HepG2 (cell line): ENCODE data around the gene RAB14. TPM values are rescaled to one million over a fixed set of nuclear protein-coding genes. Genes with fewer than 3 reads are reported as not detected.

Experiments
- ATAC-seq: fragments of 200-7000 bp; cut with Tn5 transposase; 3 replicates; pipeline ENCODE4 v1.9.1; 2020; ENCODE audit warnings: mild to moderate bottlenecking, moderate library complexity
- BruUV-seq: library from RNA; stranded (reverse); fragments of 400-500 nt; replicated peaks from 2 replicates; lab custom pipeline; 2021; lab: Mats Ljungman, UMichigan
- CTCF ChIA-PET: fragments of 300-600 bp; formaldehyde crosslinking; extraction: SDS; loops from one replicate; lab custom pipeline; 2021; ENCODE audit warnings: low total read pairs, inconsistent platforms, low intra/inter-chr PET ratio; lab: Yijun Ruan, JAX
- POLR2A ChIA-PET: fragments of 350-600 bp; sonication (Branson Sonifier 250); formaldehyde crosslinking; loops from one replicate; lab custom pipeline; 2020; ENCODE audit warnings: antibody characterized with exemption, inconsistent platforms; lab: Yijun Ruan, JAX
- DNase-seq: peaks from one replicate; pipeline ENCODE4 v3.0.0-alpha.2; 2015; ENCODE audit warnings: low spot score
- FAIRE-seq: peaks from 3 replicates; lab custom pipeline; 2011; peaks lifted over from hg19 to GRCh38; lab: Jason Lieb, UNC
- H2AFZ ChIP-seq: one replicate; pipeline ENCODE4 v1.6.1; 2011; ENCODE audit warnings: low read length, inconsistent platforms
- H3K27ac ChIP-seq: fragments of 300-600 bp; 3 replicates; pipeline ENCODE4 v1.8.0; 2011; ENCODE audit warnings: mixed run types, mild to moderate bottlenecking, mixed read lengths, low read length, inconsistent platforms; ENCODE audit not compliant: insufficient read depth; ENCODE audit errors: extremely low read length
- H3K27me3 ChIP-seq, 2 experiments: fragments of 200-600 bp in 1 of 2; 2 replicates in 1 of 2; 3 replicates in 1 of 2; pipeline versions ENCODE4 v1.6.0 to v1.8.0; 2011; ENCODE audit warnings: low read length in 2 of 2, mild to moderate bottlenecking in 2 of 2, moderate library complexity in 2 of 2, inconsistent platforms in 1 of 2; ENCODE audit not compliant: insufficient read depth in 2 of 2, control insufficient read depth in 1 of 2
- H3K36me3 ChIP-seq, 2 experiments: fragments of 200-600 bp in 1 of 2; replicated peaks in 1 of 2; 2 replicates in 1 of 2; 3 replicates in 1 of 2; pipeline versions ENCODE4 v1.5.1 to v1.8.0; 2011; ENCODE audit warnings: low read length in 2 of 2, inconsistent platforms in 1 of 2; ENCODE audit not compliant: insufficient read depth in 2 of 2, control insufficient read depth in 1 of 2
- H3K4me1 ChIP-seq: 2 replicates; pipeline ENCODE4 v1.5.1; 2012; ENCODE audit warnings: low read length, inconsistent platforms; ENCODE audit not compliant: insufficient read depth
- H3K4me2 ChIP-seq: 2 replicates; pipeline ENCODE4 v1.6.0; 2011; ENCODE audit warnings: low read depth, low read length, inconsistent platforms
- H3K4me3 ChIP-seq, 3 experiments: fragments of 200-600 bp in 1 of 3; sonication (generic), shearing (Covaris generic) in 1 of 3; replicated peaks in 1 of 3; 2 replicates each; pipeline ENCODE4 v1.5.1; 2011 to 2016; ENCODE audit warnings: low read length in 3 of 3, inconsistent platforms in 2 of 3, low read depth in 2 of 3, mild to moderate bottlenecking in 2 of 3, control low read depth in 1 of 3, mixed read lengths in 1 of 3; ENCODE audit not compliant: insufficient read depth in 1 of 3
- H3K79me2 ChIP-seq: one replicate; pipeline ENCODE4 v1.6.1; 2011; ENCODE audit warnings: low read length, inconsistent platforms; ENCODE audit not compliant: insufficient read depth
- H3K9ac ChIP-seq: 2 replicates; pipeline ENCODE4 v1.6.0; 2011; ENCODE audit warnings: mild to moderate bottlenecking, low read depth, low read length, inconsistent platforms; ENCODE audit not compliant: insufficient read depth
- H3K9me3 ChIP-seq: 2 replicates; pipeline ENCODE4 v1.5.1; 2012; ENCODE audit warnings: mild to moderate bottlenecking, low read length
- H4K20me1 ChIP-seq: 2 replicates; pipeline ENCODE4 v1.6.0; 2011; ENCODE audit warnings: inconsistent platforms, mild to moderate bottlenecking, low read length, moderate library complexity; ENCODE audit not compliant: insufficient read depth
- FOXC1 ChIP-seq: sonication (generic); formaldehyde crosslinking; IDR thresholded peaks from 2 replicates; pipeline ENCODE4 v1.8.0; 2022; ENCODE audit warnings: mild to moderate bottlenecking, missing genetic modification reagents, borderline replicate concordance
- FOXO1 ChIP-seq: sonication (generic); formaldehyde crosslinking; IDR thresholded peaks from 2 replicates; pipeline ENCODE4 v1.4.0; 2020; ENCODE audit warnings: missing genetic modification reagents
- HMG20A ChIP-seq: IDR thresholded peaks from 2 replicates; pipeline ENCODE4 v1.6.1; 2016; ENCODE audit warnings: borderline replicate concordance
- MLX ChIP-seq: IDR thresholded peaks from 2 replicates; pipeline ENCODE4 v1.6.1; 2016
- NBN ChIP-seq: fragments of 450-650 bp; conservative IDR thresholded peaks from 2 replicates; pipeline ENCODE4 v1.6.1; 2017
- NR2F6 ChIP-seq, 2 experiments: IDR thresholded peaks; 2 replicates each; pipeline ENCODE4 v1.6.1; 2016; ENCODE audit warnings: antibody characterized with exemption in 1 of 2, mild to moderate bottlenecking in 1 of 2
- PAX8 ChIP-seq: sonication (generic); formaldehyde crosslinking; IDR thresholded peaks from 2 replicates; pipeline ENCODE4 v1.8.0; 2022; ENCODE audit warnings: mild to moderate bottlenecking, missing genetic modification reagents, borderline replicate concordance
- PRMT3 ChIP-seq: sonication (generic); formaldehyde crosslinking; IDR thresholded peaks from 2 replicates; pipeline ENCODE4 v1.8.1; 2022; ENCODE audit warnings: low read depth, mild to moderate bottlenecking, moderate library complexity, missing genetic modification reagents, borderline replicate concordance
- SPEN ChIP-seq: sonication (generic); formaldehyde crosslinking; IDR thresholded peaks from 2 replicates; pipeline ENCODE4 v1.5.1; 2020; ENCODE audit warnings: low read depth, mild to moderate bottlenecking, missing genetic modification reagents
- THYN1 ChIP-seq: sonication (generic); formaldehyde crosslinking; IDR thresholded peaks from 2 replicates; pipeline ENCODE4 v1.8.1; 2023; ENCODE audit warnings: low read depth, mild to moderate bottlenecking, moderate library complexity, missing genetic modification reagents, borderline replicate concordance
- ZHX2 ChIP-seq, 2 experiments: sonication (generic) in 1 of 2; formaldehyde crosslinking in 1 of 2; IDR thresholded peaks; 2 replicates each; pipeline versions ENCODE4 v1.6.1 to v1.9.0; 2014 to 2022; ENCODE audit warnings: antibody characterized with exemption in 1 of 2, borderline replicate concordance in 1 of 2, inconsistent platforms in 1 of 2, low read depth in 1 of 2, missing genetic modification reagents in 1 of 2
- ZNF20 ChIP-seq: sonication (generic); formaldehyde crosslinking; IDR thresholded peaks from 2 replicates; pipeline ENCODE4 v1.4.0; 2020; ENCODE audit warnings: mild to moderate bottlenecking, moderate library complexity, missing genetic modification reagents
- ZNF207 ChIP-seq: fragments of 450-650 bp; IDR thresholded peaks from 2 replicates; pipeline ENCODE4 v1.6.1; 2016; ENCODE audit warnings: antibody characterized with exemption, borderline replicate concordance
- ZNF343 ChIP-seq: sonication (generic); formaldehyde crosslinking; IDR thresholded peaks from 2 replicates; pipeline ENCODE4 v1.4.0; 2020; ENCODE audit warnings: mild to moderate bottlenecking, missing genetic modification reagents
- ZNF614 ChIP-seq: IDR thresholded peaks from 2 replicates; pipeline ENCODE4 v1.6.1; 2018; ENCODE audit warnings: missing biosample characterization, missing genetic modification reagents, inconsistent platforms, borderline replicate concordance
- in situ Hi-C: cut with HindIII; loops from 2 replicates; pipeline ENCODE4 v1.10.0; 2017; ENCODE audit warnings: low pct_unique_long_range_greater_than_20kb; ENCODE audit not compliant: extremely low pct_ligation_motif_present
- intact Hi-C: fragments of 100-400 bp; cut with micrococcal nuclease; formaldehyde crosslinking; loops from one replicate; pipeline ENCODE4 v1.10.0; 2022; ENCODE audit not compliant: unreplicated experiment
- polyA plus RNA-seq, 8 experiments: library from polyadenylated mRNA; depleted of rRNA in 3 of 8; stranded (reverse) in 7 of 8; unstranded in 1 of 8; fragments of >200 nt; fragmentation: Illumina TruSeq in 4 of 8; extraction: Trizol in 4 of 8; gene quantifications; 2 replicates each; pipeline versions ENCODE4 v1.2.1 to v1.2.3, GENCODE V29; 2011 to 2016; ENCODE audit warnings: low read depth in 4 of 8, missing spikeins in 1 of 8, mixed read lengths in 1 of 8; ENCODE audit not compliant: insufficient read depth in 1 of 8
- total RNA-seq, 5 experiments: library from RNA; depleted of rRNA; stranded (reverse); fragments of >200 nt; fragmentation: Illumina TruSeq; extraction: Trizol; gene quantifications; 2 replicates each; pipeline ENCODE4 v1.2.3, GENCODE V29; 2016; ENCODE audit warnings: low read depth in 1 of 5

RAB14 gene
- total and polyA plus RNA-seq, 2 of the 13 experiments (the other 11 are each of a cell fraction or from before 2014, with no cell fraction given): 17.4 to 19.3 TPM

- Histone ChIP-seq H4K20me1 (no peaks in the 10 kb centered on the region), H3K79me2 (no peaks in the 10 kb centered on the region), H3K4me3 (no peak overlapping the region), H3K27me3 (no peaks in the 10 kb centered on the region), H3K36me3 (peaks cover 8 to 56% of the 10 kb centered on the region in 2 experiments), H3K9me3 (no peaks in the 10 kb centered on the region), H2AFZ (no peak overlapping the region), H3K9ac (no peak overlapping the region), H3K4me1 (peaks cover 1% of the 10 kb centered on the region), H3K4me2 (no peak overlapping the region), H3K27ac (no peak overlapping the region)
- DNase-seq: no peak
- ATAC-seq: no peak
- BruUV-seq: no TSS peak
- CTCF ChIA-PET: no interaction called here
- TF ChIP-seq ZNF614 (CRISPR knock-in tag) (no peak), FOXO1 (no peak), NR2F6 (IDR thresholded peaks at IDR 0.05) (no peak), NR2F6 (CRISPR knock-in tag; IDR thresholded peaks at IDR 0.05) (no peak), ZNF20 (CRISPR knock-in tag) (no peak), ZNF343 (CRISPR knock-in tag) (no peak), PAX8 (CRISPR knock-in tag) (no peak), SPEN (CRISPR knock-in tag) (no peak), ZNF207 (no peak), NBN (no peak), FOXC1 (CRISPR knock-in tag) (no peak), PRMT3 (no peak), HMG20A (CRISPR knock-in tag) (no peak), ZHX2 (IDR thresholded peaks at IDR 0.05; ENCODE audit: low read depth) (no peak), ZHX2 (CRISPR knock-in tag; IDR thresholded peaks at IDR 0.05; ENCODE audit: borderline replicate concordance) (no peak), MLX (no peak), THYN1 (CRISPR knock-in tag) (no peak)
- POLR2A ChIA-PET: no interaction called here
- FAIRE-seq: no peak
- intact Hi-C loops (no loop called here), in situ Hi-C loops (no loop called here)
These were observed 63.1 kb downstream of the RAB14 start for GRCh38 chr9:121138561-121138960.
